Stimulated activated CD4-positive, alpha-beta T cell treated with anti-CD3 and anti-CD28 coated beads, Interleukin-4, amount 100 ng/mL, for 48 hours (primary cell): ENCODE measurements around the gene ADD3.

ENCODE experiments used
- DNase-seq, 2 donors: peaks; one replicate each; pipeline ENCODE4 v3.0.0-alpha.2; 2020; ENCODE audit warnings: low read depth in 2 of 2

Gene ADD3

DNA sequence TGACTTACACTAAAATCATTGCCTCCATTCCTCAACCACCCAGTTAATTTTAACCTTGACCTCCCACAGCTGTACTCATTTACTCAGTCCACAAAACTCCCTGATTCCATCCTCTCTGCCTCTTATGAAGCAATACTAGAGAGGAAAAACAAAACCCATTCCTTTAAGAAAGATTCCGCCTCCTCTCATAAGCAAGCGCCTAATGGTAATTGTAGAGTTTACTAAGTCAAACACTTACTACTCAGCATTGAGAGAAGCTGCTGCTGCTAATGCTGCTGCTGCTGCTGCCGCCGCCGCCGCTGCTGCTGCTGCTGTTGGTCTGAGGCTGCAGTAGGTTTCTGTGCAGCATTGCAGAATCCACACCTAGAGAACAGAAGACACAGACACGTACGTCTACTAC, 2.1 kb upstream of the ADD3 start:
- DNase-seq, result peak in 1 of 2 donors; percentile 8

DNA sequence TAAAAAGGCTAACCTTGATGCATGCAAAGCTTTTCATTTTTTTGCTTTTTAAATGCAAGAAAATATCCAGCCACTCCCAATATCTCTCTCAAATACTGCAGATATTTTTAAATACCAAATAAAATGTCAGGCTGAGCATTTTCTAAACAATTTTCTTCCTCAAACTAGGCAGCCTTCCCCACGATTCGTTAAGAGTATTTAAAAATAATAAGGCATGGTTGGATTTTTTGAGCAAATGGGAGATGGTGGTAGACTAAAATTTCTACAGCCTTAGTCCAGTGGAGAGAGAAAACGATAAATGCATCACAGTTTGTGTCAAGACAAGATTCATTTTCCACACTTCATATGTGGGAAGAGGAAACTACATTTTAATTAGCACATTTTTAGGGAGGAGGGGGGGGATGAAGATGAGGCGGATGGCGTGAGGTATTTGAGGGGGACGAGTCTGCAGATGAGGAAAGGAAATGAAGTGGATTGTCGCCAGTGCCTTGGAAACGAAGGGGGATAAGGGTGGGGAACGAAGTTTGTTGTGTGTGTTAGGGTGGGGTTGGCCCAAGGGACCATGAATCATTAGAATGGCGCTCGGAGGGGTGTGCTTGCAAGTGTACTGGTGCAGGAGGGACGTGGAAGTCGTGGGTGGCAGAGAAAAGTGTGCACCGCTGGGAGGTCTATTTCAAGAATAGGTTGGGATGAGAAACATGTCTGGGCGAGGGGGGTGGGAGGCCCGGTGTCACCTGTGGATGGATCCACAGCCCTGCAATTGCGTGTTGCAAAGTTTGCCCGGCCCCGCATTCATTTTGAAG, 1.2 kb upstream of the ADD3 start:
- DNase-seq, result no peak

DNA sequence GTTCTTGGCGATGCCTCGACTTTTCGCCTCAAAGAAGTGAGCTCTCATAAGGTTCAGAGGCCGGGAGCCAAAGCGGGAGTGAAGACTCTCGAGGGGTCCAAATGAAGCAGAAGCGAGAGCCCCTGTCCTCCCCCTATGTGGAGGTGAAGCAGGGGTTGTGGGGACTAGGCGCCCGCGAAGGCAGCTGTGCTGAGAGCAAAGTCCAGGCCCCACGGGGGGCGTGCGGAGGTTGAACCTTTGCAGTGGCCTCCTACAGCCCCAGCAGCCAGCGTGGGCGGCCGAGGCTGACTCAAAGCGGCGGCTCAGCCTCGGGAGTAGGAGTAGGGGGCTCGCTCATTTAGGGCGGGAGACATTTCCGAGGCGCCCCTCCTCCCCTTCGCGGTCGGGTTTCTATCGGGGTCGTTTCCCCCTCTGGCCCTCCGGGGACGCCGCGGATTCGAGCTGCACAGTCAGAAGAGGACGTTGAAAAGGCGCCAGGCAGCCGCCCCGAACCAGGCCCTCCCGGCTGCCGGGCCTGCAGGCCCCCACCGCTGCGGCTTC, 553 bp upstream of the ADD3 start:
- DNase-seq, result peak; percentile 45 to 50

DNA sequence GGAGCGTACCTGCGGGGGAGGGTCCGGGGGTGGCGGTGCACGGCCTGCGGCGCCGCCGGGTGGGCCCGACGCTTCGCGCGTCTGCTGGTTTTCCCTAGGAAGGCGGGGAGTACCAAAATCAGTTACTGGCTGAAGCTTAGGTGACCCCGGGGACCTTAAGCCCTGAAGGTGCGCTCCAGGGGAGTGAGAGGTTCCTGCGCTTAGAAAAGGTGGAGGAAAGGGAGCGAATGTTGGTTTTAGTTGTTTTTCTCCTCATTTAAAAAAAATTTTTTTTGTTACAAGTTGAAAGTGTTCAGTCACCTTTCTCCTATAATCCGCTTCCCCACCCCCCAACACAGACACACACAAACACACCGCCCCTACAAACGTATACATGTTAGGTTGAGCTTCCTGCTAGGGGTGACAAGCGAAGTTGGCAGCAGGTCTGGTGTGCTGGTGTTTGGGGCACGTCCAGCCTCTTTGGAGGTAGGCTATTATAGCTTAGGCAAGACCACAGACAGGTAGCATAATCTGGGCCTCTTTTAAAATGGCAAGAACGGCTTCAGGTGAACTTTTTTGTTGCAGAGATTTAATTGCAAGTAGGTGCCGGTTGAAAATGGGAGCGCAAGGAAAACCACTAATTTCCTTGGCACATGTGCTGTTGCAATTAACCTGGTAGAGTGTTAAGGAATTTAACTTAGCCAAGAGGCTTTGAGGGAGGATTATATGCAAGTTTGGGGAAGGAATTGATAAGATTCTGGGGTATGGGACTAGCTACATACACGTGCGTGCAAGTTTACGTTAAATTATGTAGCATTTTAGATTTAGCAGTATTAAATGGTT, 945 bp downstream of the ADD3 start:
- DNase-seq, result peak; percentile 6 to 17

DNA sequence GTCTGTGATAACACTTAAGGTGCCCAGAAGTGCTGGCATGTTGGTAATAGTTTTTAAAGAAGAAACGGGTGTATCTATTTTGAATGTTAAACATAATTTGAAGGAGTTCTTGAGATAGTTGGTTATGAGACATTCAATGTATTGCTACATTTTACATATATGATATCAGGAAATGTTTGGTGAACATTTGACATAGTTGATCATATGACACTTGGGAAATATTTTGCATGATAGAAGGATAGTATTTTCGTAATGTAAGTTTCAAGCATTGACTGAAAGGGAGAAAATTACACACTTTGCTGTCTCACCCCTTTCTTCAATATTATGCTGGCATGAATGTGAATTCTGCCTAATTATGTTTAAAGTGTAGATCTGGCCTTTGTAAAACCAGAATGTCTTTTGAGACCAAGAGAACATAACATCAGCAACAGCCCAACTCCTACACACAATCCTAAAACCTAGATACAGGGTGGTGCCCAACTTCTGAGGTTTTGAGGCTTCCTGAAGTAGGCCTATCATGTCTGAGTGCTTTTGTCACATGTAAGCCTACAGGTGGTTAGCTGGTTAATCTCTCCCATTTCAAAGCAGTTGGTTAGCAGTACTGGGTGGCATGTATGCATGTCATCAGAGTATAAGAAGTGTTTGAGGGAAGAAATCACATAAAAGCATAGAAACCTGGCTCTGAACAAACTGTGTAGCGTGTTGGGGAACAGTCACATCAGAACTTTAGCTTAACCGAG, 2.1 kb downstream of the ADD3 start:
- peak in 1 of 2 donors; percentile 26 for DNase-seq

DNA sequence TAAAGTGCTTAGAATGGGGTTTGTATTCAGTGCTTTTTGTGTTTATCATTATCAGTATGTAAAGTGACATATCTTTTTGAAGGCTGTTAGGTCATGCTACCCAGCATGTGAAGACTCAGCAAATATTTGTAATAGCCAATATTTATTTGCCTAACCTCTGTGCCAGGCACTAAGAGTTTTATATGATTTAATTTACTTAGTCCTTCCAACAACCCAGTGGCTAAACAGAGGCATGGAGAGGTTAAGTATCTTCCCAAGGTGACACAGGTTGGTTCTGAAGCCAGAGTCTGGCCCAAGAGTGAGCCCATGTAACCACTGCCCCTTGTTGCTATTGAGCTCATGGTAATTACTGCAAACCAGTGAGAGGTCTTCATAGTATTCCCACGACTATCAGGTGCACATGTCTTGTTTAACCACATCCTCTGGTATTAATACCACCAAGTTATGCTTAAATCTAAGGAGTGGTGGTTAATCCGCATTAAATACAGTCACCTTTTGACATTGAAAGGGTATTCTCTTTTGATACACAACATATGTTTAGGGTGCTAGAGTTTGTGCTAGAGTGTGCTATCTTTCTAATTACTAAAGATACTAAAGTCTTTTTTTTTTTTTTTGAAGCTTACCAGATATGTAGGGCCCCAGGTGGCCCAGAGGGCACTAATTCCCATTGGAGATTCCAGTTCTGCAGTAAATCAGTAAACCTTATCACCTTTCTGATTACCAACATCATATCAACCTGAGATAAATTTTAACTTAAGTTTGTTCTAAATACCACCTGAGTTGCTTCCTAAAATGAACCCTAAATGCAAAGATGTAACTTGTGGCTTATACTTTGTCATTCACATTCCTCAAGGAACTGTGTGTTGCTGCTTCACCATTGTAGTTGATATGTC, 2.9 kb downstream of the ADD3 start:
- no peak for DNase-seq

DNA sequence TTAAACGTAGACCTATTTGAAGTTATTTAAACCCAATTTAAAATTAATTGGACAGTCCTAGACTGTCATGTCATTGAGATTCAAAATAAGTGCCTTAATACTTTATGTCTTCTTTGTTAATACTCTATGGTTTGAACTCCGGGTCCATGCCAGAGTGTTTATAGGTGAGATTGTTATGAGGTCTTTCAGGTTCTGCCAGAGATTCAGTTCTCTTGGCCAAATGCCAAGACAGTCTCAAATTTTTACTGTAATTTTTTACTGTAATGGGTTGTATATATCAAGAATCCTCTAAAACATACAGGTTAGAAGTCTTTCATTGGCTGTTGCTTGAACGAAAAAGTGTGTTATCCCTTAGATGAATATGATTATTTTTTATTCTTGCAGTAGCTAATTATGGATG, 3.9 kb downstream of the ADD3 start:
- no peak for DNase-seq

DNA sequence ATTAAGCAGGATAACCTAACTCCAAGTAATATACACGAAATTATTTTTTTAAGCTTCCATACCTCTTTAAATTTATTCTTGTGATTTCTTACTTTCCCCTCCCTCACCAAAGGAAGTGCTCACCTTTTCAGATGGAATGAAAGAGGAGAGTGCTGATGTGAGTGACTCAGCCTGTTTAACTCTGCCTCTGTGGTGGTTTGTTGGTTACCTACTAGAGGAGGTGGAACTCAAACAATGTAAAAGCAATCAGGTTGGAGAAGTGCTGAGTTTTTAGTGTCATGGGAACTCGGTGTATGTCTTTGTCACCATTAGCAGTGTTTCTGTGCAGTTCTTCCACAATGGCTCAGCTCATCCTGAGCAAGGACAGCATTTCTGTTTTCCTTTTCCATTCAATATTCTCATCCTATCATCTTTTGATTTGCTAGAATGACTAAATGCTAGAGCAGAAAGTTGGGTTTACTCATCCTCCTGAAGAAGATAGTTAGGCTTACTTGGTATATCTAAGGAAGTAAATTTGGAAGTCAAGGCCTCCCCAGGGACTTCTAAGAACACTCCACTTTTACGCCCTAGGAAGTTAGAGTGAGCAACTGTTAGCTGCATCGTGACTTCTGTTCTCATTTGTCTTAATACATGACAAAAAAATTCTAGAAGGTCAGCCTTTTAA, 6.0 kb downstream of the ADD3 start:
- no peak for DNase-seq

DNA sequence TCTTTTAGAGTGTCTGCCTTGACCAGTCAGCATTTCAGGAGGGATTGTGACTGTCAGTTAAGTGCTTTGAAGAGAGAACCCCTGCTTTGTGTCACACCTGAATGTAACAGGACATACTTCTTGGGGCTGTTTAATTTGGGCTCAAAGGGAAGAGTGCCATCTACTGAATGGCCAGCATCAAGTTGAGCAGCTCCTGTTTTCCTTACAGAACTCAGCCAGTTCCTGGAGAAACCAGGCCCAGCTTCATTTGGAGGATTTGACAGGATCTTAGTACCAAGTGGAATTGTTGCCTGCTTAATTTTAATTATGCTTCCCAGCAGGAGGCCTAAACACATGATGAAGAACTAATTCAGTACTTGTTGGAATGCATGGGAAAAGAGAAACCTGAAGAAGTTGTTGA, 8.3 kb downstream of the ADD3 start:
- DNase-seq, result no peak

DNA sequence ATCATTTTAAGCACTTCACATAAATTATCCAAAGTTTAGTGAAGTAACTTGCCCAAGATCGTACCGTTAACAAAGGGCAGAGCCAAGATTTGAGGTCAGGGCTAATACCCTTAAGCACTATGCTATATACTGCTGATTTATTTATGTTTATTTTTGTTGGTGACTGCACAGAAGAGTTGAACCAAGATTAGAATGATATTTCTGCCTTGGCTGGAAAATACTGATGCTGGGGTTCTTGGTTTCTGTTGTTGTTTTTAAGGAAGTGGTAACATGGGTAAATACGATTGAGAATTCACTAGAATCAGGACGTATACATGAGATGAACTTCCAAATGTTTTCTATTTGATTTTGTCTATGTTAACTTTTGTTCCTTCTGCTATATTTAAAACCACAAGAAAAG, 9.3 kb downstream of the ADD3 start:
- DNase-seq, result no peak

DNA sequence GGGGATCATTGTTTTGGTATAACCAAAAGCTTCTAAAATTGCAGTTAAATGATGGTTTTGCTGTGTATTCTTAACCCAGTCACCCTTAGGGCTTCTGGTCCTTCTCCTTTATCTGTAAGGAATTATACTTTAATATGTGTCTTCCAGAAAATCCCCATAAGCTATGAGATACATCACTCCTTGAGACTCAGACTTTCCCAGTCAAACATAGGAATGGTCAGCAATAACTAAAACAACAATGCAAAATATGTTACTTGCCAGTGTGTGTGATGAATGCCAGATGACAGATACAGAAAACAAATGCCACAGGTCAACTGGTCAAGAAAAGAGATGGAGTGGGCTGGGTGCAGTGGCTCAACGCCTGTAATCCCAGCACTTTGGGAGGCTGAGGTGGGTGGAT, 10.1 kb downstream of the ADD3 start:
- no peak for DNase-seq

DNA sequence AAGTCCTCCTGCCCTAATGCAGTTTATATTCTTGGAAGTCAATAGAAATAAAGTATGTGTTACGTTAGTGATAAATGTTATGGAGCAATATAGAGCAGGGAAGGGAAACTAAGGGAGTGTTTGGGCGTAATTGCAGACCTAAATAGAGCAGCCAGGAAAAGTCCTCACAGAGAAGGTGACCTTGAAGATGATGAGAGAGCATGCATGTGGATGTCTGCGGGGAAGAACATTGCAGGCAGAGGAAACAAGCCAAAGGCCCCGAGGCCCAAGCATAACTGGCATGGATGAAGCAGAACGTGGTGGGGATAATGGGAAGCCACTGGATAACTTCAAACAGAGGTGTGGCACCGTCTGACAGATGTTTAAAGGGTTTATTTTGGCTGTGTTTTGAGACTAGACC, 12.5 kb downstream of the ADD3 start:
- DNase-seq, result no peak

DNA sequence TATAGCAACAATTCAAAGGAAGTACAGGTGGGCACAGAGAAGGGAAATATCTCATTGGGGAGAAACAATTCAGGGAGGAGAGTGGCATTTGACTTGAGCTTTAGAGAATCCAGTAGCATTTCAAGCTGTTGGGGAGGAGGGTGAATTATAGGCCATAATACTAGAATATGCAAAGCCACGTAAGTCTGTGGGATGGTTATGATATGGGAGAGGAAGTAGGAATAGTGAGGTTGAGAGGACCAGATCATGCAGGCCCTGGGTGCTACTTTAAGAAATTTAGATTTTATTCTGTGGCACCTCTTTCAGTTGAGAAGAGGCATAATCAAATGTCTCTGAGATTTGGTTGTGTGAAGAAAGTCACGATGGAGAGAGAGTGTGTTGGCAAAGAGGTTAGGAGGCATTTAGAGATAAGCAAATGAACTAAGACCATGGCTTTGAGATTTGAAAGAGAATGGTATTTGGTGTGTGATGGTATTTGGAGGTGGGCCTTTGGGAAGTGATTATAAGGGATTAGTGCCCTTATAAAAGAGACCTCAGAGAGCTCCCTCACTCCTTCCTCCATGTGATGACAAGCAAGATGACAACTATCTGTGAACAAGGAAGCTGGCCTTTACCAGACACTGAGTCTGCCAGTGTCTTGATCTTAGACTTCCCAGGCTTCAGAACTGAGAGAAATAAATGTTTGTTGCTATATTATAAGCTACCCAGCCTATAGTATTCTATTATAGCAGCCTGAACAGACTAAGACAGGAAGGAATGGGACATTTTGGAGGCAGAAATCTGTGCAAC, 15.1 kb downstream of the ADD3 start:
- no peak for DNase-seq

DNA sequence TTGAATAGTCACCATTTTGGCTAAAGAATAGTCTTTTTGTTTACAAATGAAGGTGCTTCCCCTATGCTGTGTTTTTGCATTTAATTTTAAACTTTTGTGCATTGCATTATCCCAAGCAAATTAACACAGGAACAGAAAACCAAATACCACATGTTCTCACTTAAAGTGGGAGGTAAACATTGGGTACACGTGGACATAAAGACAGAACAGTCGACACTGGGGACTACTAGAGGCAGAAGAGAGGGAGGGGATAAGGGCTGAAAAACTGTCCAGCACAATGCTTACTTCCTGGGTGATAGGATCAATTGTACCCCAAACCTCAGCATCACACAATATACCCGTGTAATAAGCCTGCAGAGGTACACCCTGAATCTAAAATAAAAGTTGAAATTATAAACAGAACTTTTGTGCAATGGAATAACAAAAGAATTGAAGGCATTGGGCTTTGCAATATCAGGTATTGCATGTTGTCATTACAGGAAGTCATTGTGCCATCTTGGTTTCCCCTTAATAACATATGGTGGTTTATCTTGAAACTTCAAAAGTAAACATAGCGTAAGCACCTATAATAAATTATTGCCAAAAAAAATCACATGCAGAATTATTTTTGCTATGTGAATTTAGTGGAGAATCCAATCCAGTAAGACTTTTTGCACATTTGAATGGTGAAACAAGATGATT, 16.1 kb downstream of the ADD3 start:
- no peak for DNase-seq

DNA sequence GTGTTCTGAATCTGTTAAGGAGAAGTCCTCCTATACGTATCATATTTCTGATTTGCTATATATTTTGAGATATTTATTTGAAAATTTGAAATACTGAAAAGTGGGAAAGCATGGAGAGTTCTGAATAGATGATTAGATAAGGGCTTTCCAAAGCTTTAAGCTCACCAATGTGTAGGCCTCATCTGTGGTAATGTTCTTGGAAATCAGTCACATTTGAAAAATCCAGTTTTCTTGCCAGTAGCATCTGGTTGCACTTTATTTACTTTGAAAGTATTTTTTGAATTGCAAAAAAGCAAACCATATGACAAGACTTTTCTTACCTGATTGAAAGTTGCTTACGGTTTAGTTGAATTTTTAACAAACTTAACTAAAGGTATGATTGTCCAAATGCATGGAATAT, 21.7 kb downstream of the ADD3 start:
- no peak for DNase-seq

DNA sequence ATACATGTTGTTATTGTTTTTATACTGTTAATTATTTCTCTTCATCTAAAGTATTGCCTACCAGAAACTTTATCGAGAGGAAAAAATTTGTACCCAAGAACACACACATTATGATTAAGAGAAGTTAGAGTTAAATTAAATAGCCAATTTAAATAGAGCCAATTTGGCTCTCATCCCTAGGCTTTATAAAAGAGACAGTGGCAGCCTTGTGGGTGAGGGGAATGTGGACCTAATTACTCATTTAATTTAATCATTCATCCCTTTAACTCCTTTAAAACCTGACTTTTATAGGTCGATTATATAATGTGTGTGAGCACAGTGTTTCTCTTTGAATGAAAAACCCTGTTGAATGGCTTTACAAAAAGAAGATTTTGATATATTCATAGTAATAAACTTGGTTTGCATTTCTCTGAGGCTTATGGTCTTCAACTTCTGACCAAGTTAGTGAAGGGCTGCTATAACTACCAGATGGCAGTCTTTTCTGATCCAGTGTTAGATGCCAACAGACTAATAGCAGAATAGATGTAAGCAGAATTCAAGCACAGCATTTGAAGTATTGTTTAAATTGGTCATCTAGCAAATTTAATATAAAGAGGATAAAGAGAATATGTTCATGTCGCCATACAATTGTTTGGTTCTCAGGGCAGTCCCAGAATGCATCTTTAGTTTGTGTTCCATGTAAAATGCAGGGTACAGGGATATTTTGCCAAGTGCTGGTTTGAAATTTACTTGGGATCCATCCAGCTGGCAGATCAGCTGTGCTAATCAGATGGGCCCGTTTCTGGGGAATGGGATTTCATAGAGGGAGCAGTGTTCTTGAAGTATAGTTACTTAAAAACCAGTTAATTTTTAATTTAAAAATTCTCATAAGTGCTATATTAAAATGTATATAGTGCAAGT, 25.3 kb downstream of the ADD3 start:
- DNase-seq, result no peak

DNA sequence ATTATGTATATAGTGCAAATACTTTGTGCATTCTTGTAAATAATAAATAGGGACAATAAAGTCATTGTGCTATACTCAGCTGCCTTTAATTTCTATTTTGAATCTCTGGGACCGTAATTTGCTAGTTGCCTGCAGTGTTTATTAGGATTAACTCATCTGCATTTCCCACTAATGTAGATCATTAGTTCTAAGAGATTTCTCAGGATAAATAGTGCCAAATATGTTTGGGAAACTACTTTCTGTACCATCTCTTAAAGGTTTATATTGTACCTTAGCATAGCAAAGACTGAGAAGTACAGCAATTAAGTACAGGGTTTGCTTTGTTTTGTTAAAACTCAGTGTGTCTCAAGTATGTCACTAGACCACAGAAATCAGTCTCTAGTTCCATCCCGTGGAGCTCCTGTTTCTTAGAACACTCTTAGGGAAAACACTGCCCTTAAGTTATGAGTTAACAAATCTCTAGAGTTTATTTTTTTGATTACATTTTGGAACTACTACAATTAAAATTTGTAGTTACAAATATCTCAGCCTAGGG, 26.0 kb downstream of the ADD3 start:
- no peak for DNase-seq

DNA sequence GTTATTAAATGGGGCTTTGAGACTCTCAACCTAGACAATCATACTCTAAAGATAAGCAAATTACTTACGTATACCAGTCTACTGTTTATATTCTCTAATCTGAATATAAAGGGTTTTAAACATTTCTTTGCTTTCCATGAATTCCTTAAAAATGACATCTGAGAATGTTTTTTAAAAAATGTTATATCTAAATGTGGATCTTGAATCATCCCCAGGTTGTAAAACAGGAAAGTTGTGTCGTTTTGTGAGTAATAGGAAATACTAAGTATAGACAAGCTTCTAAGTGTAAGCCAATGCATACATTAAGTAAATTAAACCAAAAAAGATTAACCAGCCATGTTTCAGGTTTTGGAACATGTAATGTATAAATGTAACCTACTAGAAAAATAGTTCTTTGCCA, 26.8 kb downstream of the ADD3 start:
- no peak for DNase-seq
